ENCODE results near the gene PRRT1B.

The PRRT1B gene

GRCh38 chr9:131584858-131585257 lies 39.5 kb downstream of the PRRT1B start:
- H3K27me3 ChIP-seq (ENCODE audit: insufficient read depth, low read length) = no peaks in the 10 kb centered on the region
- no peaks in the 10 kb centered on the region for H3F3A ChIP-seq (ENCODE audit: insufficient read depth, low read length)
- no peak overlapping the region for H3K9ac ChIP-seq (ENCODE audit: low read length)
- TF ChIP-seq CTCF (IDR thresholded peaks at IDR 0.05; ENCODE audit: low read length) (no peak), EZH2 (IDR thresholded peaks at IDR 0.05; ENCODE audit: borderline replicate concordance, low read length) (no peak)
- no peaks in the 10 kb centered on the region for H3K9me2 ChIP-seq (ENCODE audit: low read depth, low read length)
- no peaks in the 10 kb centered on the region for H3K79me2 ChIP-seq (ENCODE audit: insufficient read depth, low read length)
- H3K27ac ChIP-seq (ENCODE audit: low read depth, low read length, poor library complexity, severe bottlenecking) = no peak overlapping the region
- H2AFZ ChIP-seq (ENCODE audit: low read length) = no peak overlapping the region
- peaks cover 85% of the 10 kb centered on the region for H3K36me3 ChIP-seq (ENCODE audit: insufficient read depth, low read length)
- no peaks in the 10 kb centered on the region for H3K9me3 ChIP-seq (ENCODE audit: low read length)
- no peaks in the 10 kb centered on the region for H4K20me1 ChIP-seq (ENCODE audit: insufficient read depth, low read length)
- no peak overlapping the region for H3K4me3 ChIP-seq (ENCODE audit: low read depth, low read length, poor library complexity, severe bottlenecking)
- no peaks in the 10 kb centered on the region for H3K4me1 ChIP-seq (ENCODE audit: insufficient read depth, low read length, severe bottlenecking)
- H3K4me2 ChIP-seq (ENCODE audit: low read length) = no peak overlapping the region

GRCh38 chr9:131585375-131585774 lies 40.1 kb downstream of the PRRT1B start:
- Histone ChIP-seq H3K9me3 (ENCODE audit: low read length) (no peaks in the 10 kb centered on the region), H3K4me3 (ENCODE audit: low read depth, low read length, poor library complexity, severe bottlenecking) (no peak overlapping the region), H3K9ac (ENCODE audit: low read length) (no peak overlapping the region), H3F3A (ENCODE audit: insufficient read depth, low read length) (no peaks in the 10 kb centered on the region), H4K20me1 (ENCODE audit: insufficient read depth, low read length) (no peaks in the 10 kb centered on the region), H3K4me1 (ENCODE audit: insufficient read depth, low read length, severe bottlenecking) (no peaks in the 10 kb centered on the region), H3K27me3 (ENCODE audit: insufficient read depth, low read length) (no peaks in the 10 kb centered on the region), H3K9me2 (ENCODE audit: low read depth, low read length) (no peaks in the 10 kb centered on the region), H3K79me2 (ENCODE audit: insufficient read depth, low read length) (no peaks in the 10 kb centered on the region), H2AFZ (ENCODE audit: low read length) (no peak overlapping the region), H3K4me2 (ENCODE audit: low read length) (no peak overlapping the region), H3K36me3 (ENCODE audit: insufficient read depth, low read length) (peaks cover 85% of the 10 kb centered on the region), H3K27ac (ENCODE audit: low read depth, low read length, poor library complexity, severe bottlenecking) (peak overlapping the region; percentile 36)
- TF ChIP-seq EZH2 (IDR thresholded peaks at IDR 0.05; ENCODE audit: borderline replicate concordance, low read length) = no peak
- TF ChIP-seq CTCF (IDR thresholded peaks at IDR 0.05; ENCODE audit: low read length) = no peak

GRCh38 chr9:131587331-131587730 lies 42.0 kb downstream of the PRRT1B start:
- Histone ChIP-seq H3F3A (ENCODE audit: insufficient read depth, low read length) (no peaks in the 10 kb centered on the region), H3K9ac (ENCODE audit: low read length) (no peak overlapping the region), H3K27me3 (ENCODE audit: insufficient read depth, low read length) (no peaks in the 10 kb centered on the region), H3K9me3 (ENCODE audit: low read length) (no peaks in the 10 kb centered on the region), H3K36me3 (ENCODE audit: insufficient read depth, low read length) (peaks cover 87% of the 10 kb centered on the region), H3K4me1 (ENCODE audit: insufficient read depth, low read length, severe bottlenecking) (no peaks in the 10 kb centered on the region), H3K79me2 (ENCODE audit: insufficient read depth, low read length) (no peaks in the 10 kb centered on the region), H4K20me1 (ENCODE audit: insufficient read depth, low read length) (no peaks in the 10 kb centered on the region), H3K9me2 (ENCODE audit: low read depth, low read length) (no peaks in the 10 kb centered on the region), H2AFZ (ENCODE audit: low read length) (no peak overlapping the region), H3K27ac (ENCODE audit: low read depth, low read length, poor library complexity, severe bottlenecking) (peak overlapping the region; percentile 41), H3K4me2 (ENCODE audit: low read length) (no peak overlapping the region), H3K4me3 (ENCODE audit: low read depth, low read length, poor library complexity, severe bottlenecking) (no peak overlapping the region)
- no peak for TF ChIP-seq EZH2 (IDR thresholded peaks at IDR 0.05; ENCODE audit: borderline replicate concordance, low read length)
- no peak for TF ChIP-seq CTCF (IDR thresholded peaks at IDR 0.05; ENCODE audit: low read length)

All from OCI-LY1 (cell line).